KMS-11 (cell line): ENCODE measurements around the gene RGS7.

Source experiments
- H2AFZ ChIP-seq: fragments of 200-600 bp; sonication (generic); 2 replicates; pipeline ENCODE4 v1.6.1; 2016; ENCODE audit warnings: antibody characterized with exemption, mixed run types, low read depth
- H3K27ac ChIP-seq: fragments of 200-600 bp; sonication (generic); 2 replicates; pipeline ENCODE4 v1.6.1; 2016; ENCODE audit warnings: mild to moderate bottlenecking, mixed run types
- H3K27me3 ChIP-seq: fragments of 200-600 bp; sonication (generic); 2 replicates; pipeline ENCODE4 v1.6.1; 2017; ENCODE audit warnings: mild to moderate bottlenecking, low read depth, mixed run types, moderate library complexity; ENCODE audit not compliant: insufficient read depth
- H3K36me3 ChIP-seq: fragments of 200-600 bp; sonication (generic); 2 replicates; pipeline ENCODE4 v1.6.1; 2017; ENCODE audit warnings: mild to moderate bottlenecking, mixed run types; ENCODE audit not compliant: insufficient read depth
- H3K4me1 ChIP-seq: fragments of 200-600 bp; sonication (generic); 2 replicates; pipeline ENCODE4 v1.6.1; 2016; ENCODE audit warnings: mild to moderate bottlenecking, low read depth, mixed run types; ENCODE audit not compliant: poor library complexity, severe bottlenecking
- H3K4me2 ChIP-seq: fragments of 200-600 bp; sonication (generic); 2 replicates; pipeline ENCODE4 v1.7.0; 2016; ENCODE audit warnings: mild to moderate bottlenecking, mixed run types
- H3K4me3 ChIP-seq: fragments of 200-600 bp; sonication (generic); IDR thresholded peaks from 2 replicates; pipeline ENCODE4 v1.6.1; 2017; ENCODE audit warnings: low read depth, low read length, mixed read lengths; ENCODE audit not compliant: insufficient read depth
- H3K79me2 ChIP-seq: fragments of 200-600 bp; sonication (generic); 2 replicates; pipeline ENCODE4 v1.6.1; 2016; ENCODE audit warnings: low read depth, mixed run types; ENCODE audit not compliant: insufficient read depth
- H3K9ac ChIP-seq: fragments of 200-600 bp; sonication (generic); 2 replicates; pipeline ENCODE4 v1.6.1; 2016; ENCODE audit warnings: mild to moderate bottlenecking, mixed run types
- H4K20me1 ChIP-seq: fragments of 200-600 bp; sonication (generic); 2 replicates; pipeline ENCODE4 v1.6.1; 2016; ENCODE audit warnings: mild to moderate bottlenecking, mixed run types; ENCODE audit not compliant: insufficient read depth
- TF ChIP-seq, protein P1 (sequence below): fragments of 200-600 bp; sonication (generic); conservative IDR thresholded peaks from 2 replicates; pipeline ENCODE4 v1.6.1; 2017; ENCODE audit warnings: low read depth, mild to moderate bottlenecking, antibody characterized with exemption, low read length, moderate library complexity, mixed read lengths

Gene RGS7

DNA sequence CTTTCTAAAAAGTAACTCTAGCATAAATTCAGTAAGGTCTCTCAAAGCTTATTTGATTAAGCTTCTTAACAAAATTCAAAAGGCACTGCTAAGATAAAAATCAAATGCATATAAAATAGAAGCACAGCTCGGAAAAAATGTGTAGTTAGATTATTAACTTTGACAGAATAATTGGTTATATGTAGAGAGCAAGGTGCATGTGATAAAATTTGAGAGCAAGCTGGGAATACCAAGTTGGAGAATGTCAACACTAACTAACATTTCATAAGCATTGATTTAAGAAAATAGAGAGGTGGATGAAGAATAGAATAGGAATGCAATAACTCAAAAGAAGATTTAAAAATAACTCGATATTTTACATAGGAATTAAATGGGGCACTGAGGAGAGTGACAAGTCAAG, 540.5 kb downstream of the RGS7 start:
- peaks cover 4% of the 10 kb centered on the region for H3K4me1 ChIP-seq
- H3K4me3 ChIP-seq = no peak overlapping the region
- no peaks in the 10 kb centered on the region for H3K79me2 ChIP-seq
- H3K9ac ChIP-seq = no peak overlapping the region
- H3K36me3 ChIP-seq = no peaks in the 10 kb centered on the region
- TF ChIP-seq, protein P1, sequence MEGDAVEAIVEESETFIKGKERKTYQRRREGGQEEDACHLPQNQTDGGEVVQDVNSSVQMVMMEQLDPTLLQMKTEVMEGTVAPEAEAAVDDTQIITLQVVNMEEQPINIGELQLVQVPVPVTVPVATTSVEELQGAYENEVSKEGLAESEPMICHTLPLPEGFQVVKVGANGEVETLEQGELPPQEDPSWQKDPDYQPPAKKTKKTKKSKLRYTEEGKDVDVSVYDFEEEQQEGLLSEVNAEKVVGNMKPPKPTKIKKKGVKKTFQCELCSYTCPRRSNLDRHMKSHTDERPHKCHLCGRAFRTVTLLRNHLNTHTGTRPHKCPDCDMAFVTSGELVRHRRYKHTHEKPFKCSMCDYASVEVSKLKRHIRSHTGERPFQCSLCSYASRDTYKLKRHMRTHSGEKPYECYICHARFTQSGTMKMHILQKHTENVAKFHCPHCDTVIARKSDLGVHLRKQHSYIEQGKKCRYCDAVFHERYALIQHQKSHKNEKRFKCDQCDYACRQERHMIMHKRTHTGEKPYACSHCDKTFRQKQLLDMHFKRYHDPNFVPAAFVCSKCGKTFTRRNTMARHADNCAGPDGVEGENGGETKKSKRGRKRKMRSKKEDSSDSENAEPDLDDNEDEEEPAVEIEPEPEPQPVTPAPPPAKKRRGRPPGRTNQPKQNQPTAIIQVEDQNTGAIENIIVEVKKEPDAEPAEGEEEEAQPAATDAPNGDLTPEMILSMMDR = no peak
- H3K27ac ChIP-seq = no peak overlapping the region
- no peaks in the 10 kb centered on the region for H4K20me1 ChIP-seq
- H3K27me3 ChIP-seq = no peaks in the 10 kb centered on the region
- no peak overlapping the region for H3K4me2 ChIP-seq
- H2AFZ ChIP-seq = no peak overlapping the region

DNA sequence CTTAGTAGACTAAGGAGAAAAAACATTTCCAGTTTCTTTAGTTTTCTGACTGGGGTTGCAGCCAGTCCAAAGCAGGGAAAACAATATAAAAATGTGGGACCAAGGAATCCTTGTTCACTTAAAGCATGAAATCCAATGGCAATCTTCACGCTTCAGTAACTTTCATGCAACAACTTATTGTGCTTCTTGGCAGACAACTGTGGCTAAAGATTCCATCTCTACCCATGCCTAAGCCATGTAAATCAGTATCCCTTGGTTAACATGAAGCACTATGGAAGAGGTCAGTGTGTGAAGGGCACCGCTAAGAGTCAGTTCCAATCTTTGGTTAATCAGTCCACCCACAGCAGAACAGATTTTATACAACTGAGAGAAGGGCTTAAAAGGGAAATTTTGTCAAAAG, 543.3 kb downstream of the RGS7 start:
- no peak overlapping the region for H3K4me2 ChIP-seq
- H3K9ac ChIP-seq = no peak overlapping the region
- H3K4me1 ChIP-seq = no peaks in the 10 kb centered on the region
- TF ChIP-seq, protein P1 = no peak
- no peaks in the 10 kb centered on the region for H4K20me1 ChIP-seq
- H3K27me3 ChIP-seq = no peaks in the 10 kb centered on the region
- no peaks in the 10 kb centered on the region for H3K36me3 ChIP-seq
- H3K79me2 ChIP-seq = no peaks in the 10 kb centered on the region
- H3K4me3 ChIP-seq = no peak overlapping the region
- no peak overlapping the region for H3K27ac ChIP-seq
- no peak overlapping the region for H2AFZ ChIP-seq

DNA sequence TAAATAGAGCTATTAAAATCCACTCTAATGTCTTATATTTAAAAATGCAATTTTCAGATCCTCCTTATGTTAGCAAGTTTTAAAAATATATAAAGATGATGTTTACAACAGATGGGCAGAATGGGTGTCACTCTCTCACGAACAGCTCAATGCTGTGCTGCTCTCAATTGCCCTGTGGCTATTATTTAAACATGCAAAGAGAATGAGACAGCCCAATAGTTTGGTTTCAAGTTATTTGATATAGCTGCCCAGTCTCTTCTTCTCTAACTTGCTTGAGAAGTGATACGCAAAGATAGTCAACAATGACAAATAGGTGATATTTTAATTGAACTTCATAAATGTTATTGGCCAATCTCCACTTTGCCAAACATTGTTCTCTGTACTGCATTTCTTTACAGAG, 545.7 kb downstream of the RGS7 start:
- H3K27ac ChIP-seq = no peak overlapping the region
- H3K4me3 ChIP-seq = no peak overlapping the region
- TF ChIP-seq, protein P1 = no peak
- no peaks in the 10 kb centered on the region for H3K79me2 ChIP-seq
- no peaks in the 10 kb centered on the region for H3K27me3 ChIP-seq
- H2AFZ ChIP-seq = no peak overlapping the region
- no peak overlapping the region for H3K9ac ChIP-seq
- H3K4me2 ChIP-seq = no peak overlapping the region
- H3K4me1 ChIP-seq = no peaks in the 10 kb centered on the region
- no peaks in the 10 kb centered on the region for H3K36me3 ChIP-seq
- H4K20me1 ChIP-seq = no peaks in the 10 kb centered on the region

DNA sequence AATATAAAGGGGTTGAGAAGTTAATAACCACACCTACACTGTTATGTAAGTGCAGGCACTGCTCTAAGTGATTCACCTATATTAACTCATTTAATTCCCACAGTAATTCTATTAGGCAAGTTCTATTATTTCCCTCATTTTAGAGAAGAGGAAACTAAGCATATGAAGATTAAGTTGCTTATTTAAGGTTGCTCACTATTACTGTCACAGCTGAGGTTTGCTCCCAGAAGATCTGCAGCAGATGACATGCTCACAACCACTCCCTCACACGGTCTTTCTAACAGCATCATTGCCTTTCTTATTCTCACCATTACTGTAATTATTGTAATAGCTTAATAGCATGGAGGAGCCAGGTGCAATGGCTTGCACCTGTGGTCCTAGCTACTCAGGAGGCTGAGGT, 548.6 kb downstream of the RGS7 start:
- TF ChIP-seq, protein P1 = no peak
- H3K27ac ChIP-seq = no peak overlapping the region
- no peak overlapping the region for H3K4me3 ChIP-seq
- no peaks in the 10 kb centered on the region for H3K36me3 ChIP-seq
- H3K4me2 ChIP-seq = no peak overlapping the region
- H3K79me2 ChIP-seq = no peaks in the 10 kb centered on the region
- H3K4me1 ChIP-seq = no peaks in the 10 kb centered on the region
- H4K20me1 ChIP-seq = no peaks in the 10 kb centered on the region
- H3K9ac ChIP-seq = no peak overlapping the region
- no peaks in the 10 kb centered on the region for H3K27me3 ChIP-seq
- no peak overlapping the region for H2AFZ ChIP-seq
